ENCODE measurements around the gene ATP1A1. TPM values are rescaled to one million over a fixed set of nuclear protein-coding genes. Genes with fewer than 3 reads are reported as not detected.

Gene ATP1A1
- total RNA-seq, 4 donors from 2014 or later: 556 to 703 (median 561) TPM

- no peak for TF ChIP-seq EP300 (IDR thresholded peaks at IDR 0.05)
- no peak for TF ChIP-seq POLR2A (IDR thresholded peaks at IDR 0.05)
- no peak for TF ChIP-seq POLR2AphosphoS5 (IDR thresholded peaks at IDR 0.05)
- DNase-seq (ENCODE audit: low spot score in 2 of 2): no peak
- Histone ChIP-seq H3K4me3 (no peak overlapping the region), H3K27ac (no peak overlapping the region), H3K36me3 (no peaks in the 10 kb centered on the region), H3K4me1 (no peaks in the 10 kb centered on the region), H3K27me3 (no peaks in the 10 kb centered on the region), H3K9me3 (no peaks in the 10 kb centered on the region)
- WGBS: 87% methylated on average over 1 of the region's 1 CpG
Measured at GRCh38 chr1:116424863-116425262, 51.8 kb downstream of the ATP1A1 start.

GRCh38 chr1:116425987-116426386 is 52.9 kb downstream of the ATP1A1 start:
- 83% methylated on average over 3 of the region's 5 CpGs for WGBS
- TF ChIP-seq CTCF (IDR thresholded peaks at IDR 0.05) (no peak), POLR2A (IDR thresholded peaks at IDR 0.05) (no peak), EP300 (IDR thresholded peaks at IDR 0.05) (no peak), POLR2AphosphoS5 (IDR thresholded peaks at IDR 0.05) (no peak)
- Histone ChIP-seq H3K36me3 (no peaks in the 10 kb centered on the region), H3K9me3 (no peaks in the 10 kb centered on the region), H3K27me3 (no peaks in the 10 kb centered on the region), H3K27ac (no peak overlapping the region), H3K4me3 (no peak overlapping the region), H3K4me1 (no peaks in the 10 kb centered on the region)
- no peak for DNase-seq (ENCODE audit: low spot score in 2 of 2)

GRCh38 chr1:116426401-116426800 is 53.4 kb downstream of the ATP1A1 start:
- Histone ChIP-seq H3K27ac (no peak overlapping the region), H3K36me3 (no peaks in the 10 kb centered on the region), H3K4me1 (no peaks in the 10 kb centered on the region), H3K27me3 (no peaks in the 10 kb centered on the region), H3K9me3 (no peaks in the 10 kb centered on the region), H3K4me3 (no peak overlapping the region)
- no peak for DNase-seq (ENCODE audit: low spot score in 2 of 2)
- no peak for TF ChIP-seq POLR2A (IDR thresholded peaks at IDR 0.05)
- TF ChIP-seq EP300 (IDR thresholded peaks at IDR 0.05): no peak
- no peak for TF ChIP-seq POLR2AphosphoS5 (IDR thresholded peaks at IDR 0.05)
- TF ChIP-seq CTCF (IDR thresholded peaks at IDR 0.05): no peak
- WGBS: 79% methylated on average over 9 of the region's 9 CpGs

GRCh38 chr1:116428576-116428975 is 55.5 kb downstream of the ATP1A1 start:
- no peaks in the 10 kb centered on the region for H3K9me3 ChIP-seq
- WGBS: 80% methylated on average over 6 of the region's 6 CpGs
- DNase-seq (ENCODE audit: low spot score in 2 of 2): no peak
- no peak overlapping the region for H3K4me3 ChIP-seq
- TF ChIP-seq CTCF (IDR thresholded peaks at IDR 0.05): no peak
- TF ChIP-seq POLR2AphosphoS5 (IDR thresholded peaks at IDR 0.05): no peak
- TF ChIP-seq POLR2A (IDR thresholded peaks at IDR 0.05): no peak
- no peak for TF ChIP-seq EP300 (IDR thresholded peaks at IDR 0.05)
- H3K36me3 ChIP-seq: no peaks in the 10 kb centered on the region
- H3K27ac ChIP-seq: no peak overlapping the region
- no peaks in the 10 kb centered on the region for H3K4me1 ChIP-seq
- no peaks in the 10 kb centered on the region for H3K27me3 ChIP-seq

GRCh38 chr1:116429821-116430374 is 56.9 kb downstream of the ATP1A1 start:
- Histone ChIP-seq H3K27me3 (no peaks in the 10 kb centered on the region), H3K4me1 (no peaks in the 10 kb centered on the region), H3K4me3 (no peak overlapping the region), H3K36me3 (no peaks in the 10 kb centered on the region), H3K27ac (no peak overlapping the region), H3K9me3 (no peaks in the 10 kb centered on the region)
- no peak for TF ChIP-seq POLR2AphosphoS5 (IDR thresholded peaks at IDR 0.05)
- TF ChIP-seq CTCF (IDR thresholded peaks at IDR 0.05): no peak
- TF ChIP-seq EP300 (IDR thresholded peaks at IDR 0.05): no peak
- no peak for TF ChIP-seq POLR2A (IDR thresholded peaks at IDR 0.05)
- no peak for DNase-seq (ENCODE audit: low spot score in 2 of 2)
- 100% methylated on average over 2 of the region's 2 CpGs for WGBS

Measured in suprapubic skin (tissue), 4 donors.